Stimulated activated CD4-positive, alpha-beta T cell treated with anti-CD3 and anti-CD28 coated beads, Interleukin-4, amount 100 ng/mL, for 24 hours (primary cell): ENCODE data around the gene EYA2.
A peak's percentile ranks its signal among the peaks of the same experiment; 100 is the strongest.
"Not testable (repeated sequence)": the region's sequence is repeated elsewhere in the genome, so short reads cannot be mapped to it uniquely, and the experiment has no call there.

Experiments used
- DNase-seq: peaks from one replicate; pipeline ENCODE4 v3.0.0-alpha.2; 2020

Gene EYA2

DNA sequence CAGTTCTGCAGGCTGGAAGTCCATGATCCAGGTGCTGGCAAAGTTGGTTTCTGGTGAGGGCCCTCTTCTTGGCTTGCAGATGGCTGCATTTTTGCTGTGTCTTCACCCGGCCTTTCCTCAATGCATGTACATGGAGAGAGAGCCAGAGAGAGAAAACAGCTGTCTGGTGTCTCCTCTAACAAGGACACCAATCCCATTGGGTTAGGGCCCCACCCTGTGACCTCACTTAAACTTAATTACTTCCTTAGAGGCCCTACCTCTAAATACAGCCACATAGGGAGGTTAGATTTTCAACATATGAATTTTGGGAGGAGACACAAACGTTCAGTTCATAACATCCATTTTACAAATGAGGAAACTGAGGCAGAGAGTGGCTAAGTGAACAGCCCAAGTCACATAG, 259.4 kb downstream of the EYA2 start:
- DNase-seq: no peak

DNA sequence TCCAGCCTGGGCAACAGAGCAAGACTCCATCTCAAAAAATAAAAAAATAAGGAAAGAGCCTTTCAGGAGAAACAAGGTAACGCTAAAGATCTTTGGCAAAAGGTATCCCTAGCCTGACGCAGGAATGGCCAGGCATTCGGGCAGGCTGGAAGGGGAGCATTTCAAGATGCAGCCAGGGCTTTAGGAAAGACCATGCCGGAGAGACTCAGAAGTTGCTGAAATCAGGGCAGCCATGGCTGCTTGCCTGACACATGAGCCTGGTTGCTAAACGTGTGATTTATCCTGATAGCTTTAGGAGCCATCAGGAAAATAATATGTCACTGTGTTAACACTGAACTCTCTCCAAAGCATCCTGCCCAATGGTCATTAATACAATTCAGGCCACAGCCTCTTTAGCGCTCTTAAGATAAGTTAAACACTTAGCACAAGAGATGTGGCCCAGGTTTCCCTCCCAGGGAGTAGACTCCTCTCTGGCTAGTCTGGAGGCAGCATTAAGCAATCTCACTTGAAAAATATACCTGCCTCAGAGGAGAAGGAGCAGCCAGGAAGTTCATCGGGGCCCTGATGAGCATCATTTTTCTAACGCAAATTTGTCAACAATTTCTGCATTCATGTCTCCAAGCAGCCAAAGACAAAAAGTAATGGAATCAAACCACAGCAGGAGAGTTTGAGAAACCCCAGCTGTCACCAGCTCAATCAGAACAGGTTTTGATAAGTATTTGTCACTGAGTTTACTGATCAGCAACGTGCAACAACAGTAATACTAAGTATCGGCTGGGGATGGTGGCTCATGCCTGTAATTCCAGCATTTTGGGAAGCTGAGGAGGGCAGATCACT, 261.9 kb downstream of the EYA2 start:
- DNase-seq: no peak

GRCh38 chr20:47159166-47159565, 264.5 kb downstream of the EYA2 start:
- no peak for DNase-seq

- DNase-seq: no peak
Observed at GRCh38 chr20:47160240-47160639, 265.6 kb downstream of the EYA2 start.

- no peak for DNase-seq
Observed at GRCh38 chr20:47160992-47161391, 266.3 kb downstream of the EYA2 start.

GRCh38 chr20:47161411-47161810, 266.8 kb downstream of the EYA2 start:
- no peak for DNase-seq

DNA sequence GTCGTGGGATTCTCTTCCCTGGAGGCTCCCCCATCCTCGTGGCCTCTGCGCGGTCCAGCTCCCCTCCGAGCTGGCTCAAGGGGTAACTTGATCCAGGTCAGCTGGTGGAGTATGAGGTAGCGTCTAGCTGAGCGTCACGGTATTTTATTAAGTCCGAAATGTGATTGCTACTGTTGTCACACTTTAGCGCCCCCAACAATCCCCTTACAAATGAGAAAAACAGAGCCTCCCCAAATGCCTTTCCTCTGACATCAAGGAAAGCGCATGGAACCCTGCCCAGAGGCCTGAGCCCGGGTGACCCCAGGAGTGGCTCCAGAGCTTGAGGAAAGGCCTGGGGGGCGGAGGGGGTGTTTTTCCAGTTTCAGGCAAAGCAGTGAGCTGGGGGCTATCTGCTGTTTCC, 269.5 kb downstream of the EYA2 start:
- DNase-seq: no peak

- DNase-seq: no peak
Observed at GRCh38 chr20:47165376-47165865, 270.8 kb downstream of the EYA2 start.

DNA sequence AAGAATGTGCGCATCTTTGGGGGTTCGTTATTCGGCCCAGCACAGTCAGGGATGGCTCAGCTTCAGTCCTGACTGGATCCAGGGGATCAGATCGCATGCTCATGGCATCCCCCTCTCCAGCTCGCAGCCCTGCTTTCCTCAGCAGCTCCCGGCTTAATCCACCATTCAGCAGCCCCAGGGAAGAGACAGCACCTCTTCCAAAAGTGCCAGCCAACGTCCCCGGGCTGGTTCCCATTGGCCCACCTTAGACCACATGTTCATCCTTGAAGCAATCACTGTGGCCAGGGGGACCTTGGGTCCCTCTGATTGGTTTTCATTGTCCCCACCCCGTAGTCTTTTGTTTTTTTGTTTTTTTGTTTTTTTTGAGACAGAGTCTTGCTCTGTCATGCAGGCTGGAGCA, 273.2 kb downstream of the EYA2 start:
- DNase-seq: no peak

DNA sequence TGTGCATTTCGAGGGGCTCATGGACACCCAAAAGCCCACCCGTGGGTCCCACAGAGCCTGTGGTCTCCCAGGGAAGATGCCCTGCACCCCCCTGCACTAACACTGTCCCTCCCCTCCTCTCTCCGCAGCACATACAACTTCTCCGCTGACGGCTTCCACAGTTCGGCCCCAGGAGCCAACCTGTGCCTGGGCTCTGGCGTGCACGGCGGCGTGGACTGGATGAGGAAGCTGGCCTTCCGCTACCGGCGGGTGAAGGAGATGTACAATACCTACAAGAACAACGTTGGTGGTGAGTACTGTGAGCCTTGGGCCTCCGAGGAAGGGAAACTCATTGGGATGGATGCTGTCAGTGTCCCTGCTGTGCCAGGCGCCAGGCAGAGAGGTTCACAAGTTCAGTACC, 277.9 kb downstream of the EYA2 start:
- DNase-seq: no peak

DNA sequence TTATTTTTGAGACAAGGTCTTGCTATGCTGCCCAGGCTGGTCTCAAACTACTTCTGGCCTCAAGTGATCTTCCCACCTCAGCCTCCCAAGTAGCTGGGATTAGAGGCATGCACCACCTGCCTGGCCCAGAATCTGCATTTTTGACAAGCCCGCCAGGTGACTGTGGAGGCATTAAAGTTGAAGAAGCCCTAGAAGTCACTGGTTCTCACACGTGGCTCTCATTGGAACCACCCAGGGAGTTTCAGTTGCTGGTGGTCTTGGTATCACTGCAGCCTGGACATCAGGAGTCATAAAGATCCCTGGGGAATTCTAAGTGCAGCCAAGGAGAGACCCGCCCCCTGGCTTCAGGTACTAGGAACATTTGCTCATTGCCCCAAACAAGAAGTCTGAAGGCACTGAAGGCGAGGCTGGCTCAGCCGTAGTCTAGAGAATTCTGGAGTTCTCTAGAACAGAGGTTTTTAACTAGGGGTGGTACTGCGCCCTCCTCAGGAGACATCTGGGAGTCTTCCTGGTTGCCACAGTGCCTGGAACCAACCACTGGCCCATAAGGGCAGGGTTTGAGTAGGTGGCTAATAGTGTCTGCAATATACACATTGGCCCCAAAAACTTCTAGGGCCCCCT, 279.1 kb downstream of the EYA2 start:
- no peak for DNase-seq

DNA sequence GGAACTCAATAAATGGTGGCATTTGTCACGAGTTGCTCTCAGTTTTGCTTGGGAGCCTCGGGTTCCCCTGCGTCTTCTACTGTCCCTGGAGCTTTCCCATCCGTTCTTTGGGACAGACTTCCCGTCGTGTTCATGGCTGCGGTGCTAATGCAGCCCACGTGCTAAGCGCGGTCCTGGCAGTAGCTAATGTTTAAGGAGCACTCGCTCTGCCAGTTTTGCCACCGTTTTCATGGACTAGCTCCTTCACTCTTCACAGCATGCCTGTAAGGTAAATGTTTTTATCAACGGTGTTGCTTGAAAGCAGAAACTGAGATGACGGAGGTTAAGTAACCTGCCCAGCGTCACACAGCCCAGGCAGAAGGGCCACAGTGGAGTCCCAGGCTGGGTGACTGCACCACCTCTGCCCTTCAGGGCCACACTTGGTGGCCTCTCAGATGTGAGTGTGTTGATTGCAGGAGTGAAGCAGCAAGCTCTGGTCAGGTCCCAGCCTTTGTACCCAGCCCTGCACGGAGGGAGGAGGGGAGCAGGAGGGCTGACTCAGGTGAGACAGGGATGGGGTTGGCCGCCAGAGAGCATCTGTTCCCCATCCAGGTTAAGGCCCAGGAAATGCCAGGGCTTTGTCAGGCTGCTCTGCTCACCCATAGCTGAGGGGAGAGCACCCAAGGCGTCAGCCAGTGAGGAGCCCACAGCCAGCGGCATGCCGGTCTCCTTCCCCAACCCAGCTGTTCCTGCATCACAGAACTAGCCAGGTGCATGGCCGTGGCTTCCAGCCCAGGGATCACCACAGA, 280.0 kb downstream of the EYA2 start:
- DNase-seq: no peak

DNA sequence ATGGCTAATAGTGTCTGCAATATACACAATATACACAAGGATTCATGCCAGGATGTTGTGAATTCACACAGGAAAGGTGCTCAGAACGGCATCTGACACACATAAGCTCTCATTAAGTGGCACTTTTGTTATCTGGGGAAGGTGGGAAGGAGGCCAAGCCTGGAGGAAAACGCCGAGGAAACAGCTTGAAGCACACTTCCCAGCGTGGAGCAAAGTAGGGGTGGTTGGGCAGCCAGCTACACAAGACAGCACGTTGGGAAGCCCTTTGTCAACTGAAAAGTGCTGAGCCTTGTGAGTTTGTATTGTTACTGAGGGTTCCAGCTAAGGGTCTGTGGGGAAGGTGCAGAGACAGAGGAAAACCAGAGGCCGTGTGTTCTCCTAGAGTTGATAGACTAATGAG, 280.9 kb downstream of the EYA2 start:
- no peak for DNase-seq

DNA sequence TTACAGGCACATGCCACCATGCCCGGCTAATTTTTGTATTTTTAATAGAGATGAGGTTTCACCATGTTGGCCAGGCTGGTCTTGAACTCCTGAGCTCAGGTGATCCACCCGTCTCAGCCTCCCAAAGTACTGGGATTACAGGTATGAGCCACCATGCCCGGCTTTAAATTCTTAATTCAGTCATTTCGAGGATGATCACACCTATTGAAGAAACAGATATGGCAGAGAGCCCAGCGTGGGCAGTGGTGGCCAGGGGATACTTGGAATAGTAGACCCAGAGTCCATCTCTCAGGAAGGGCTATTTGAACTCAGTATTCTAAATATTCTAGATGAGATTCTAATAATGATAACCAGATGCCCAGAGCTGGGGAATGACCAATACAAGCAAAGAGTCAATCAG, 281.6 kb downstream of the EYA2 start:
- not testable (repeated sequence) for DNase-seq

DNA sequence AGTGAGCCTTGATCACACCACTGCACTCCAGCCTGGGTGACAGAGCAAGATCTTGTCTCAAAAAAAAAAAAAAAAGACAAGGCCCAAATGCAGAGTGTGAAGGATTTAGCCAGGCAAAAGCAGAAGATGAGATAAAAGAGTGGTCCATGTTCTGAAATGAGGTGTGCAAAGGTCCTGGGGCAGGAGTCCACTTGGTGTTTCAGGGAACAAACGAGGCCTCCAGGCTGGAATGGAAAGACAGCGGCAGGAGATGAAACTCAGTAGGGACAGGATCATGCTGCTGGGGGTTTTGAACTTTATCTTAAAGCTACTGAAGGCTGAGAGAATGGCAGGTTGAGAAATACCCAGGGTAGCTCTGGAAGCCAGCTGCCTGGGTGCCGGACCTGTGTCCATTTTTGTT, 283.6 kb downstream of the EYA2 start:
- no peak for DNase-seq

DNA sequence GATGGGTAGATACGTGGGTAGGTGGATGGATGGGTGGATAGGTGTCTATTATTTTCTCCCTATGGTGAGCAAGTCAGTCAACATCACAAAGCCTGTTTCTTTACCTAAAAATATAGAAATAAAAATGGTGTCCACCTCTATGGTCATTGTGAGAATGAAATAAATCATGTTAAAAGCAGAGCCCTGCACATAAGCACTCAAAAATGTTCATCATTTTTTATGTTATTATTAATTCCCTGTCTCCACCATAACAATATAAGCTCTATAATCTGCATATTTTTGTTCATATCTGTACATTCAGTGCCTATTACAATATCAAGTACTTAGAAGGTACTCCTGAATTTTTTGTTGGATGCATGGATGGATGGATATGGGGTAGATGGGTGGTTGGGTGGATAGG, 284.2 kb downstream of the EYA2 start:
- no peak for DNase-seq

DNA sequence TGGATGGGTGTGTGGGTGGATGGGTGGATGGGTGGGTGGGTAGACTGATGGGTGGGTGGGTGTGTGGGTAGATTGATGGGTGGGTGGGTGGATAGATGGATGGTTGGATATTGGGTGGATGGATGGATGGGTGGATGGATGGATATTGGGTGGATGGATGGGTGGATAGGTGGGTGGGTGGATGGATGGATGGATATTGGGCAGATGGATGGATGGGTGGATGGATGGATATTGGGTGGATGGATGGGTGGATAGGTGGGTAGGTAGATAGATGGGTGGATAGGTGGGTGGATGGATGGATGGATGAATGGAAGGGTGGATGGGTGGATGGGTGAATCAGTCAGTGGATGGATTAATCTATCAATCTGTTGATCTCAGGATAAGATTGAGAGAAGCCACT, 284.6 kb downstream of the EYA2 start:
- no peak for DNase-seq

DNA sequence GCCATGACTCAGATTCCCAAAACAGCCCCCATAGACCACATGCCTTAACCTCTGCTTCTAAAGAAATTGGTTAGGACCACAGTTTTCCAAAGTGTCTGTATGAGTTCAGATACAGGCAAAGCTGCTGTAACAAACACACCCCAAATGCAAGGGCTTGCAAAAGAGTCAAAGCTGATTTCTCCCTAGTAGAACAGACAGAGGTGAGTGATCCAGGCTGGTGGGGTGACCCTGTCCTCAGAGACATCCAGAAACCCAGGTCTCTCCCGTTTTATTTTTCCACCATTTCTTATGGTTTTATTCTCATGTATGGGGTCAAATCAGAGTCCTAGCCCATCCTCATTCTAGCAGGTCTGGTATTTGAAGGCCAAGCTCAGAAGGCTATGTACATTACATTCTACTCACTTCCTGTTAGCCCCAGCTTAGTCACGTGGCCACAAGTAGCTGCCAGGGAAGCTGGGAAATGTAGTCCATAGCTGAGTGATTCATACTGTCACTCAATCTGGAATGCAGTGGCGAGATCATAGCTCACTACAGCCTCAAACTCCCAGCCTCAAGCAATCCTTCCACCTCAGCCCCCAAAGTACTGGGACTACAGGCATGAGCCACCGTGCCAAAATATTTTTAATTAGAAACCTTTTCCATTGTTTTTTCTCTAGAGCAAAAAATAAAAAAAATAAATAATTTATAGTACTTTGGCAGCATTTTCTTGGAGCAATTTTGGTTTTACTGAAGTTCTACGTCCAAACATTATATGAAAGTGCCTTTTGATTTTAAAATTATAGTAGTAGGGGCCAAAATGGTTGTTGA, 286.6 kb downstream of the EYA2 start:
- DNase-seq: peak; percentile 6

DNA sequence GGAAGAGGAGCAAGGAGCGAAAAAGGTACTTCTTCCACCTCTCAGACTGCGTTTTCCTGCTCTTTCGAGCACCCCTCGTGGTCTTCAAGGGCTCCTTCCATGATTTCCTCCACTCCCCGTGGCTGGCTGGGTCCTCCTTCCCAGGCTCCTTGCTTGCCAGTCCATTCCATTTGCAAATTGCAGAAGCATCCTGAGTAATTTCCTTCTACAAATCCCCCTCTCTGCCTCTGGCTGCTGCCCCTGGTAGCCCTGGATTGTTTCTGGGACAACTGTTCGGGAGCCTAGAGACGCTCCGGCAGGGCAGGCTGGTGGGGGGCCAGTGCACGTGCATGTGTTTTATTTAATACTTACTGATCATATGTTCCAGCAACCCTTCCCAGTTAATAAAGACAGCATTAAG, 288.7 kb downstream of the EYA2 start:
- DNase-seq: no peak

GRCh38 chr20:47187450-47188195, 293.0 kb downstream of the EYA2 start:
- no peak for DNase-seq

- no peak for DNase-seq
Observed at GRCh38 chr20:47188540-47188939, 293.9 kb downstream of the EYA2 start.

GRCh38 chr20:47189060-47189459, 294.4 kb downstream of the EYA2 start:
- no peak for DNase-seq
